Measurements from ENCODE around the gene G6PC3. TPM values are rescaled to one million over a fixed set of nuclear protein-coding genes. Genes with fewer than 3 reads are reported as not detected.
A peak's percentile ranks its signal among the peaks of the same experiment; 100 is the strongest.
"Not testable (repeated sequence)": the region's sequence is repeated elsewhere in the genome, so short reads cannot be mapped to it uniquely, and the experiment has no call there.

Gene G6PC3
- total RNA-seq, 1 donor from 2014 or later = 11.4 TPM

DNA sequence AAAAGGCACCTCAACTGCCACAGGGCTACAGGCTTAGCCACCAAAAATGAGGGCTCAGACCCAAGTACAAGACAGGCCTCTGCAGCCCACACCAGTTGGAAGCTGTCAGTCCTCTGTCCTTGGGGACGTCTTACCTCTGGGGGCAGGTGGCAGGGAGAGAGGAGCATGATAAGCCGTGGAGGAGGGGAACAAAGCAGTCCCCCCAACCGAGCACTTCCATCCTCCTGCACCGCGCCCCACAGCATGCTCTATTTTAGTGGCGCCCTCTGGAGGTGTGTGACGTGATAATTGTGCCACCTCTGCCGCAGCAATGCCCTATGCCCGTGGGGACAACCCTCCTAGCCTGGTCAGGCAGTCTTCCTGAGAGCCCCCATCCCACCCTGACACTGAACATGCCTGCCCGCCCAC, 13.6 kb downstream of the G6PC3 start:
- no peak for DNase-seq

DNA sequence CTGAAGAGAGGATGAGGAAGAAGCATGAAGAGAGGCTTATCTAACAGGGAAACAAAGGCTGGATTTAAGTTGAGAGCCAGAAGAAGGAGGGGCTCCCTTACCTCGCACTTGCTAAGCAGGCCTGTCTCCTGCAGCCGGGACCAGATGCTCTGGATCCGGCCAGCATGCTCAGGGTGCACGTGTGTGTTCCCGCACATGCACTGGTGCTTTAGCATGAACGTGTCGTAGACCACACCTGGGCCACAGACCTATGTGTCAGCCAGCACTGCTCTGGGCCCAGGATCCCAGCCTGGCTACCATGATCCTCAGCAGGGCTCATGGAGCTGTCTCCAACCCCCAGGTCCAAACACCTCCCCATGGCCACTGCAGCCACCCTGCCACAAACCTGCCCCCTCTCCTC, 14.4 kb downstream of the G6PC3 start:
- DNase-seq = no peak

DNA sequence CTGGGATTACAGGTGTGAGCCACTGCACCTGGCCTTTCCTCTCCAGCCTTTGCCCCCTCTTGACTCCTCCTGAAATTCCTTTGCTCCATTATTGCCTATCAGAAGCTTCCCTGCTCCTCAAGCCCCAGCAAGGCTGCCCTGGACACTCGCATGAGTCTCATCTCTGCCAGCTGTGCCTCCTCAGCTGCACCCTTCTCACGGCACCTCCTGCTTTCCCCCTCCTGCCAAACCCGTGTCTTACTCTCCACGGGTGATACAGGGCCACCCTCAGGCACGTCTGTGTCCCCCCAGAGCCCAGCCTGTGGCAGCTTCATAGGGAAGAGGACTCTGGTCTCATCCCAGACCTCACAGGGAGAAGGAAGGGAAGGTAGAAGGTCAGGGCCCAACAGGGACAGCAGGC, 15.4 kb downstream of the G6PC3 start:
- DNase-seq = no peak

DNA sequence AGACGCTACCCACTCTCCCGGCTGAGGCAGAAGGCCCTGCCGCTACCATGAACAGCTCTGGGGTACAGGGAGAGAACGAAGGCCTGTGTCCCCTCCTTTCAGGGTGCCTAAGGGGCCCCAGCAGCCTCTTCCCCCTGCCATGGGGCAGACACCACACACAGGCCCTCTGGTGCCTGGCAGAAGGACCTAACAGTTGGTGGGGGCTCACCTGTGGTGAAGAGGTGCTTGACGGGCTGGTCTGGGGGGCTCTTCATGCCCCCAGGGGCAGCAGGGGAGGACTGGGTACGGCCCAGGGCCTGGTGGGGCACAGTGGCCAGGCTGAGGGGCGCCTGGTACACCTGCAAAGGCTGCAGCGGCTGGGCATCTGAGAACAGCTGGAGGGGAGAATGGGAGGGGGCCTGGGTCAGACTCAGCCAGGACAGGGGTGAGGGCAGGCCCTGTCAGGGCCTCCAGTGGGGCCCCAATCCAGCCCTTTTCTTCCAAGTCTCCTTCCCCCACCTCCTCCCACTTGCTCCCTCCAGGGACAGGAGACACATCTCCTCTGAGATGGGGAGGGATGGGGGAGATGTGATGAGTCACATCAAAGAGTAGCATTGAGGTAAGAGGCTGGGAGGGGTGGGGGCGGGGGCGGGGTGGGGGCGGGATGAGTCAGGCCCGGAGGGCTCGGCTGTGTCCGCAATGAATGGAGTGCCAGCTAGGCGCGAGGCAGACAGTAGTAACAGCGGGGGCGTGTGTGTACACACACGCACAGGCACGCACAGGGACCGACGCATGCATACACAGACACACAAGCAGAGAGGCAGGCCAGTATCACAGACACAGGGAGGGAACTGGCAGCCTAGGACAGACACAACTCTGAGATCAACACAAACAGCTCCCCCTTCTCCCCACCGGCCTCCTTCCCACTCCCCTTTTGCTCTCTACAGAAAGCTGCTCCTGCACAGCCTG, 16.1 kb downstream of the G6PC3 start:
- peak; percentile 81 for DNase-seq

DNA sequence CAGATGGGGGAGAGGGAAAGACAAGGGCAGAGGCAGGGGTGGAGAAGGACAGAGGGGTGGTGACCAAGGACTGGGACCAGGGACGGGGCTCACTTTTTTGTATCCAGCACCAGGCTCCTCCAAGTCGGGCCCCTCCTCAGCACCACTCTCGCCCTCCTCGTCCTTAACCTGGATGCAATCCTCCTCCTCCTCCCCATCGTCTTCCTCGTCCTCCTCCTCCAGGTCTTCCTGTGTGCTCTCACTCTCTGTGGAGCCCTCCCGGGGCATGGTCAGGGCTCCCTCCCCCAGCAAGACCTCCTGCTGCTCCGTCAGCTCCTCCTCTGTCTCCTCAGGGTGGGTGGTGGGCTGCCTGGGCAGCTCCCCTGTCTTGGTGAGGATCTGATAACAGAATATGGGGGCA, 16.8 kb downstream of the G6PC3 start:
- no peak for DNase-seq

DNA sequence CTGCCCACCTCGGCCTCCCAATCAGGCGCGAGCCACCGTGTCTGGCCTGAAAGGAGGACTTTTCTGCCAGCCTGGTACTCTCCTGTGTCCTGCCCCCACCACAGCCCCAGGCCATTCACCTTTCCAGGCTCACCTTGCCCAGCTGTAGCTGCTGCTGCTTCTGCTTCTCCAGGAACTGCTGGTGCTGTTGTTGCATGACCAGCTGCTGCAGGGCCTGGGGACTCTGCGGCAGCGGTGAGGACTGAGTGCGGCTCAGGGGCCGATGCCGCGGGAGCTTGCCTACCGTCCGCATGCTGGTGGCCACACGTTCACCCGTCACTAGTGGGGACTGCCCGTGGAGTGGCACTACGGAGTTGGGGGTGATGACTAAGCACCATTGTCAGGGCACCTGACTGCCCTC, 17.7 kb downstream of the G6PC3 start:
- no peak for DNase-seq

DNA sequence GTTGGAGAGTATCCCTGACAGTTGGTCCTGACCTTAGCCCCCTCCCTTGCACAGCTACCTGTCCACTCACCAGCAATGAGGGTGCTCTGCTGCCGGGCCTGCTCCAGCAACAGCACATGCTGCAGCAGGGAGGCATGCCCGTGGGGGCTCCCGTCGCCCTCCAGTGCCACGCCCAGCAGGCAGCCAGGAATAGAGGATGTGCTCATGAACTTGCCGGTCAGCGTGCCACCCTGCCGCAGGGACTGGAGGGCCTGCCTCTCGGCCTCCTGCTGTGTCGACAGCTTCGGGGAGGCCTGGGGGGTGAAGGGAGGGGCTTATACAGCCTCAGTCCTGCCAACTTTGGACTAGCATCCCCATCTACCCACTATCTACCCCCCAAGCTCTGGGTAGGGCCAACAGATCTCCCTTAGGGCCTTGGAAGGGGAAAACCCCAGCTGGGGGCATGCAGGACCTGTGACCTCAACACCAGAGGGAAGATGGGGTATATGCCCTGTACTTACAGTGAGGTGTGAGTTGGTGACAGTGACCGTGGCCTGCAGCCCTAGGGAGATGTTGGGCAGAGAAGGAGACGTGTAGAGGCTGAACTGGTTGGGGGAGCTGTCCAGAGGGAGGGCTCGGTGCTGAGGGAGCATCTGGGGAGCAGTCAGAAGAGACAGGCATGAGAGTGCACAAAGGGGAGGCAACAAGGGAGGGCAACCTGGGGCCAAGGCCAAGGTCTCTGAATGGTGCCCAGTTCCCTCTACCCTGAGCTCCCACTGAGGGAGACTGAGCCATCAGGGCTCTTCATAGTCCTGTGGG, 20.9 kb downstream of the G6PC3 start:
- no peak for DNase-seq

DNA sequence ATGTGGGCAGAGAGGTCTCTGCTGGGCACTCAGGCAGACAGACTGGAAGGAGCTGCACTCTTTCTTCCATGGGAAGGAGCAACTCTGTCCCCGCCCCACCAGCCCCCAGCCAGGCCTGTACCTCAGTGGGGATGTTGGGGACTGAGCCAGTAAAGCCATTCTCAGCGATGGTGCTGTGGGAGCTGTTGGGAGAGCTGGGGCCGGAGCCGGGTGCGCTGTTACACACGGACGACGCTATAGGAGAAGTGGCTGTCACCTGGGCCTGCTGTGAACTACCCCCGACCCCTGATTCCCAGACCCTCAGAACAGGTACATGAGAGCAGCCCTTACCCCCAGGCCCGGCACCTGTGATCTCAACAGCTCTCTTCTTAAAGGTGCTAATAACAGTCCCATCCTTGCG, 21.5 kb downstream of the G6PC3 start:
- no peak for DNase-seq

DNA sequence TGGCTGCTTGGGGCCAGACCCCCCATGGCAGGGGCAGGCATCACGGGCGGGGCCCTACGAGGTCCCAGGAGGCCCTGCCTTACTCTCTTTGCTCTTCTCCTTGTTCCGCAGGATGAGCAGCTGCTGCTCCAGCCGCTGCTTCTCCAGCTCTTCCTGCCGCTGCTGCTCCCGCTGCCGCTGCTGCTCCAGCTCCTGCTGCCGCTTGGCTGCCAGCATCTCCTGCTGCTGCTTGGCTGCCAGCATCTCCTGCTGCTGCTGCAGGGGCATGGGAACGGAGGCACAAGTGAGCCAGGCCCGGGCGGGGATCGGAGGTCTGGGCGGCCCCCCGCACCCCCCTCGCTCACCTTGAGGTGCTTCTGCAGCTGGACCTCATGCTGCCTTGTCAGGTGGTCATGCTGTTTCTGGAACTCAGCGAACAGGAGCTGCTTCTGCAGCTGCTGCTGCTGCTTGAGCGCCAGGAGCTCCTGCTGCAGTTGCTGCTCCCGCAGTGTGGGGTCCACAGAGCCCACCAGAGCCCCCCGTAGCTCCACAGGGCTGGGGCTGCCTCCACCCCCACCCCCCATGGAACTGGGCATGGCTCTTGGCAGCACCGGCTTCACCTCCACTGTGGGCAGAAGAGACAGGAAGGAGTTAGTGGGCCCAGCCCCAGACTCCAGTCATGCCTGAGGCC, 22.8 kb downstream of the G6PC3 start:
- DNase-seq = no peak

DNA sequence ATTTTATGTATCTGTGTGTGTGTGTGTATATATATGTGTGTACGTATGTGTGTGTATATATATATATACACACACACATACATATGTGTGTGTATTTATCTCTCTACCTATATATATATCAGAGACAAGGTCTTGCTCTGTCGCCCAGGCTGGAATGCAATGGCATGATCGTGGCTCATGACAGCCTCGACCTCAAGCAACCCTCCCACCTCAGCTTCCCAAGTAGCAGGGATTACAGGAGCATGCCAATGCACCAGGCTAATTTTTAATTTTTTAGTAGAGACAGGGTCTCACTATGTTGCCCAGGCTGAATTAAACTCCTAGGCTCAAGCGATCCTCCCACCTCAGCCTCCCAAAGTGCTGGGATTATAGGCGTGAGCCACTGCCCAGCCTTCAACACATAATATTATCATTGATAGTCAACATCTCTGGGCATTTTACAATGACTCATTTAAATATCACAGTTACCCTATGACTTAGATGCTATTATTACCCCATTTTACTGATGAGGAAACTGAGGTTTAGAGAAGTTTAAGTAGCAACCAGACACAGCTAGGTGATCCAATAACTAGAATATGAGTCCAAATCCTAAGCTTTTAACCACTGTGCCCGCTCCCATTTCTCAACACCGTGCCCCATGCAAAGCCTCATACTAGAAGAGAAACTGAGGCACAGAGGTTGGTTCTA, 24.3 kb downstream of the G6PC3 start:
- no peak for DNase-seq

DNA sequence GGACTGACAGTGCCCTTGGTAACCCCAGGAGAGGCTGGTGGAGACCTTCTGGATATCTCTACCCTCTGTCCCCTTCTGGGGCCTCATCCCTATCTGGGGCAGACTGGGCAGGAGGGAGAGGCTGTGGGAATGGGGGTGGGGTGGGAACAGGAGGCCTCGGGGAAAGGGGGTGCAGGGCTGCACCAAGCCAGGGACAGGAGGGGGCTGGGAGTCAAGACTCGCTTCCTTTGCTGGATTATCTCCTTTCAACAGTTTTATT, 24.8 kb downstream of the G6PC3 start:
- no peak for DNase-seq

DNA sequence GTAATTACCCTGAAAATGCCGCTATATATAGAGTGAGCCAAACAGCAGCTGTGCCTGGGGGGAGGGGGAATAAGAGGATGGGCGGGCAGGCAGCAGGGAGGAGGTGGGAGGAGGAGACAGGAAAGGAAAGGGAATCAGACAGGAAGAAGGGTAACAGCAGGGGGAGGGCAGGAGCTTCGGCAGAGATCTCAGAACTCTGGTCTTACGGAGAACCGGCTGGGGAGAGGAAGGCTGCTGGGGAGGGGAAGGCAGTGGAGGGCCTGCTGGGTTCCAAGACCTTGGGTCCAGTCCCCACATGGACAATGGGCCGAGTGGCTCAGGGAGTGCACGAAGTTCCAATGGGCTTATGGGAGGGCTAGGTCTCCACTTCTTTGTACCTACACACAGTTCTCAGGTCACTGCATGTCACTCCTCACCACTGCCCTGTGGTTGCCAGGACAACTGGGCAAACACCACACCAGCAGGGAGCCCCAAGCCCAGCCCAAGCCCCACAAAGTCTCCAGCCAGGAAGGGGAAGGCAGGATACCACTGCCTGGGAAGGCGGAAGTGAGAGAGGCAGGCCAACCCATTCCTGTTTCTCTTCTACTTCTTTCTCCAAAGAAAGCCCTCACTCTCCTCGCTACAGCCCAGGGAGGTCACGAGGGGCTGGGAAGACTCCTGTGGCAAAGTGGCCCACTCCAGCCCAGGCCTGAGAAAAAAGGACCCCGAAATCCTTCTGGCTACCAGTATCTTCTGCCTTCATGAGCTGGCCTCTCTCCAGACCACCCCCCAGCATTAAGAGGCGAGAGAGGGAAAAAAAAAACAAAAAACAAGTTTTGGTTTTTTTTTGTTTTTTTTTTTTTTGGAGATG, 25.3 kb downstream of the G6PC3 start:
- peak; percentile 50 for DNase-seq

DNA sequence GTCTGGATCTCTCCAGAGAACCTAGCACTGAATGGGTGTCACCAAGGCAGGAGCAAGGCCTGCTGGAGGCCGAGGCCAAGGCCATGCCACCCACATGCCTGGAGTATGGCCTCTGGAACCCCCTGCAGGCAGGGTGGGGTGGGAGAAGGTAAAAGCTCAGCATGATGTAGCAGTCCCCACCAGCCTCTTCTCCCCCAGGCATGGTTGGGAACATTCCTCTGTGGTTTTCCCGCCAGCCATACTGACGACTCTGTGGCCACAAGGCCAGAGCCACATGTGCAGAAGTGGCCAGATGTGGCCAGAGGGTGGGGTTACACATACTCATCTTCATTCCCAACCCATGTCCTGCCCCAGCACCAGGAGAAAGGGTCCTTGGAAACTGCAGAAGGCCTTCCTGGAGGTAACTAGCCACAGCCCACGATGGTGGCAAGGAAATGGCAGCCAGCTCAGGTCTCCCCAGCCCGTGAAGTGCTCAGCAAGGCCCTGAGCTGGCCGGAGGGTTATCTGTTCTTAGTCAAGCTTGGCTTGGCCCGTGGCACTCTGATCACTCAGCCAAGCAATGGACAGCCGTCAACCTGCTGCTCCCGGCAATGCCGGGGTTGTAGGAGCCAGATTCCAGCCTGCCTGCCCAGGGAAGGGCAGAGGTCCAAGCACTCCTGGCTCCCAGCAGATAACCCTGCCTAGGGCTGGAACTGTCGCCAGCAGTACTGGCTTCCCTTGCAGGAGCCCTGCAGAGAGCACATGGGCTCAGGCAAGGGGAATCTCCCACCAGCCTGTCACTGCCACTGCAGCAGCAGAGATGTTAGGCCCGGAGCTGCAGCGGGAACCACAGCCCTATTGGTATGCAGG, 26.8 kb downstream of the G6PC3 start:
- DNase-seq = no peak

DNA sequence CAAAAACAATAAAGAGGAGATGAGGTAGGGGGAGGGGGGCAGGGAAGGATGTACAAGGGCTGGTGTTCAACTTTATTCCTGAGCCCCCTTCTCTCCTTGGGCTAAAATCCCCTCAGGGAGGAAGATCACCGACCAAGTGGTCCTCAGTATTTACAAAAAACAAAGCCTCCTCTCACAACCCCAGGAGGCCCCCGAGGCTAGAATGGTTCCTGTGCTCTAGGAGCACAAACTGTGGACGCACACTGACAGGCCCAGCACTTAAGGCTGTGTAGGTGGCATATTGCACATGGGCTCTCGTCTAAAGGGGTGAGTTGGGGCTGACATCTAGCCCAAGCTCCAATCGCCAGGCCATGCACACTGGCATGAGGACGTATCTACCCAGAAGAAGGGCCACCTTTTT, 31.3 kb downstream of the G6PC3 start:
- not testable (repeated sequence) for DNase-seq

DNA sequence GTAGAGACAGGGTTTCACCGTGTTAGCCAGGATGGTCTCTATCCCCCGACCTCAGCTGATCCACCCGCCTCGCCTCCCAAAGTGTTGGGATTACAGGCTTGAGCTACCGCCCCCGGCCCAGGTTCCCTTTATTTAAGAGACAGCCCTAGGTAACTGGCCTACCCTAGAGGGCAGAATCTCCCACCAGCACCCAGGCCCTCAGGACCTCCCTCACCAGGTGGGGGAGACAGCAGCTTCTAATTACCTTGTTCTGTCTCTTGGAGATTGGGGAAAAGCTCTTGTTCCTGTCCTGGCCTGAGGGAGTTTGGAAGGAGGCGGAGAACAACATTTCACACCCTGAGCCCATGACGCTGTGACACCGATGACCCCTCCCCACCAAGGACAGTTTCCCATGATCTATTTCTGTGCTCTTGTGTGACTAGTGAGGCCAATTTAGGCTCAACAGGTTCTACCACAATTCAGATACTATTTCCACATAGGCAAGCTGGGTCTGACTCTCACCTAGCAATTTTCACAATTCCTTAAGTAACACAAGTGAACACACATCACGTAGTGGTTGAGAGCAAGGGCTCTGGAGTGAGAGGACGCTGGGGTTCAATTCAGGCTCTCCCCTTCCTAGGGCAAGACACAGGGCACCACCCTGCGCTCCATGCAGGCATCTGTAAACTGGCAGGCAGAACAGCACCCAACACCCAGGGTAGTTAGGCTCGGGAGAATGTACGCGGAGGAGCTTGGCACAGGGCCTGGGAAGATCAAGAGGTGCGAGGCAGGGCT, 32.5 kb downstream of the G6PC3 start:
- no peak for DNase-seq

DNA sequence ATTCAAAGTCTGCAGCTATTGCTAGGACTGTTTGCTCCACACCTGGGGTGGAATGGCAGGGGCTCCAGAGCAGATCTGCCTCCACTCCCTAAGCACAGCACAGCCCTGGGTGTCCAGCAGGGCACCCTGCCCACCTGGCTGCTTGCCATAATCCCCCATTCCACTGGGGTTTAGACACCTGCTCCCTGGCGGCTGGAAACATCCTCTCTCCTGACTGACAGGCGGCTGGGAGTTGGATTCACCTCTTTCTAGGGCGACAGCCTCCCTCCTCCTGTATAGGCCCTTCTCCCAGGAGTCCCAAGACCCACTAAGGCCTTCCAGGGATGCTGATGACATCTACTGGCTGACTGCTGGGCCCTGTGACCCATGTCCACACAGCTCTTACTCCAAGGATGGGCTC, 34.9 kb downstream of the G6PC3 start:
- no peak for DNase-seq

DNA sequence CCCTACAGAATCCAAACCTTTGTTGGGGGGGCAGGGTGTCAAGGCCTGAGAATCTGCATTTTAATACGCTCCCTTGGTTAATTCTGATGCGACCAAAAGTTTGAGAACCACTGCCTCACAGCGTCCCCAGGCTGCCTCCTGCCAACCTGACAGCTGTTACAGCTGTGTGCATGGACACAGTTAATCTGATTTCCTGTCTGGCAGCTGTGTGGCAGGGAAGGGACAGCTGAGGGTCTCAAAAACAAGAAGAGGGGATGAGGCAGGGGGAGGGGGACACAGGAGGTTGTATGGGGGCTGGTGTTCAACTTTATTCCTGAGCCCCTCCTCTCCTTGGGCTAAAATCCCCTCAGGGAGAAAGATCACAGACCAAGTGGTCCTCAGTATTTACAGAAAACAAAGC, 35.4 kb downstream of the G6PC3 start:
- DNase-seq = no peak

DNA sequence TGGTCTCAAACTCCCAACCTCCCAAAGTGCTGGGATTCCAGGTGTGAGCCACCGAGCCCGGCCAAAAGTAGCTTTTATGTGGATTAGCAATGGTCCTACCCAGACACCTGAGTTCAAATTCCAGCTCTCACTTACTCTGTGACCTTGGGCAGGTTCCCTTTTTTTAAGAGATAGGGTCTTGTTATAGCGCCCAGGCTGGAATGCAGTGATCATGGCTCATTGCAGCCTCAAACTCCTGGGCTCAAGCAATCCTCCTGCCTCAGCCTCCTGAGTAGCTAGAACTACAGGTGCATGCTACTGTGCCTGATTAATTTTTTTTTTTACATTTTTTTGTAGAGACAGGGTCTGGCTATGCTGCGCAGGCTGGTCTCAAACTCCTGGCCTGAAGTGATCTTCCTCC, 36.3 kb downstream of the G6PC3 start:
- no peak for DNase-seq

DNA sequence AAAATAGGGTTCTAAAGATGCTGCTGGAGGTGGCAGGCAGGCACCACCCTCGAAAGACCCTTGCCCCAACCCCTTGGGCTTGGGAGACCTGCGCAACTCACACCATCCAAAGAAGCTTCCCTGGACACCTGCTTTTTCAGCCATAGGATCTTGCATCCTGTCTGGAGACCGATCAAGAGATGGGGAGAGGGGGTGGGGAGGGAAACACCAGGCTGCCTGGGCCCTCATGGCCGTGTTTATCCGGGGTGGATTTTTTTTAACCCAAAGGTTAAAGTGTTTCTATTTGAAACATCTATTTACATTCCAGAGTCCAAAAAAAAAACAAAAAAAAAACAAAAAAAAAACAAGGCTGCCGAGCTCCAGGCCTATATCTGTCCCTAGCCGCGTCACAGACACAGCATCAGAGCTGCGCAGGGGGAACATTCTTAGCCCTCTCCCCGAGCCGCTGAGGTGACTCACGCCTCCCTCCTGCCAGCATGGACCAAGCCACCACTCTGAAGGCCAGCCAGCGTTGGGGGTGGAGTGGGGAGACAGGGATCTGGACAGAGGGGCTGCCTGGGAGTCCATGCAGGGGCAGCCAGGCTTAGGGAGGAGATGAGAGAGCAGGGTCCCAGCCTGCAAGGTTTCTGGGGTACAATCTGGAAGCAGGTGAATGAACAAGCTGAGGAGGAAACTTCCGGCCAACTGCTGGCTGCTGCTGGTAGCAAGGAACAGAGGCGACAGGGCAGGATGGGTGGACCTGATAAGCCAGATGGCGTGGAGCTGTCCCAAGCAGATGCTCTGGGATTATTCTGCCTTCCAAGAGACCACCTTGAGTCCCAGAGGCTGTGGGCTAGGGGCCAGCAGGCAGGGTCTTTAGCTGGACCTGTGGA, 38.1 kb downstream of the G6PC3 start:
- peak; percentile 65 for DNase-seq
